A549 (cell line): ENCODE results near the gene PDXP. TPM values are rescaled to one million over a fixed set of nuclear protein-coding genes. Genes with fewer than 3 reads are reported as not detected.

ENCODE experiments used
- ATAC-seq, 2 experiments: fragments of 200-7000 bp in 1 of 2; fragments of >200 bp in 1 of 2; cut with Nextera tagmentation in 1 of 2; cut with Tn5 transposase in 1 of 2; 3 replicates each; pipeline versions ENCODE4 v1.8.0 to v1.9.1; 2018 to 2020; ENCODE audit warnings: mild to moderate bottlenecking in 1 of 2, moderate library complexity in 1 of 2
- CTCF ChIA-PET: fragments of 300-600 bp; sonication (Branson Sonifier 250); formaldehyde crosslinking; extraction: SDS; loops from one replicate; lab custom pipeline; 2021; ENCODE audit warnings: antibody characterized with exemption, inconsistent platforms; lab: Yijun Ruan, JAX
- POLR2A ChIA-PET: fragments of 350-600 bp; formaldehyde crosslinking; extraction: SDS; loops from one replicate; lab custom pipeline; 2021; ENCODE audit warnings: antibody characterized with exemption, inconsistent platforms; lab: Yijun Ruan, JAX
- DNase-seq, 2 experiments: peaks; one replicate each; pipeline versions ENCODE4 v3.0.0 to v3.0.0-alpha.2; 2011 to 2016; ENCODE audit warnings: low read depth in 1 of 2, low spot score in 1 of 2
- FAIRE-seq: peaks from 2 replicates; lab custom pipeline; 2011; peaks lifted over from hg19 to GRCh38; lab: Jason Lieb, UNC
- H3K27ac ChIP-seq, 2 experiments: fragments of >200 bp; sonication (Bioruptor Twin); formaldehyde crosslinking; 3 replicates each; pipeline ENCODE4 v1.5.1; 2016 to 2017
- H3K4me1 ChIP-seq: fragments of >200 bp; sonication (Bioruptor Twin); formaldehyde crosslinking; 3 replicates; pipeline ENCODE4 v1.6.1; 2016
- H3K4me2 ChIP-seq: fragments of >200 bp; sonication (Bioruptor Twin); formaldehyde crosslinking; 3 replicates; pipeline ENCODE4 v1.6.1; 2016
- H3K4me3 ChIP-seq: fragments of >200 bp; sonication (Bioruptor Twin); formaldehyde crosslinking; 3 replicates; pipeline ENCODE4 v1.5.1; 2016
- H3K9me3 ChIP-seq: fragments of >200 bp; sonication (Bioruptor Twin); formaldehyde crosslinking; 3 replicates; pipeline ENCODE4 v1.6.1; 2016
- CEBPB ChIP-seq, 2 experiments: fragments of >200 bp in 1 of 2; sonication (Bioruptor Twin) in 1 of 2; formaldehyde crosslinking in 1 of 2; IDR thresholded peaks; 2 replicates each; pipeline ENCODE4 v1.6.1; 2012 to 2016
- CHD4 ChIP-seq: fragments of 200-600 bp; sonication (generic); IDR thresholded peaks from 2 replicates; pipeline ENCODE4 v1.6.1; 2016; ENCODE audit warnings: antibody characterized with exemption, mild to moderate bottlenecking, borderline replicate concordance
- CTCF ChIP-seq: fragments of >200 bp; sonication (Bioruptor Twin); formaldehyde crosslinking; IDR thresholded peaks from 3 replicates; pipeline ENCODE4 v1.5.1; 2016
- E2F6 ChIP-seq: IDR thresholded peaks from 2 replicates; pipeline ENCODE4 v1.6.1; 2012; ENCODE audit warnings: low read depth, borderline replicate concordance
- EHMT2 ChIP-seq: fragments of 200-600 bp; sonication (generic); IDR thresholded peaks from 2 replicates; pipeline ENCODE4 v1.6.1; 2016; ENCODE audit warnings: antibody characterized with exemption, low read depth, mild to moderate bottlenecking, moderate library complexity
- GATA3 ChIP-seq: IDR thresholded peaks from 2 replicates; pipeline ENCODE4 v1.6.1; 2012; ENCODE audit warnings: borderline replicate concordance
- HEYL ChIP-seq: fragments of 250-450 bp; sonication (Bioruptor Pico); IDR thresholded peaks from 2 replicates; pipeline ENCODE4 v1.8.0; 2021; ENCODE audit warnings: mild to moderate bottlenecking, moderate library complexity
- HOXA7 ChIP-seq: fragments of 250-450 bp; sonication (Bioruptor Pico); IDR thresholded peaks from 2 replicates; pipeline ENCODE4 v1.5.0; 2020; ENCODE audit warnings: mild to moderate bottlenecking, moderate library complexity
- HOXB5 ChIP-seq: fragments of 250-450 bp; sonication (Bioruptor Pico); IDR thresholded peaks from 2 replicates; pipeline ENCODE4 v1.5.0; 2020; ENCODE audit warnings: mild to moderate bottlenecking, moderate library complexity
- JUN ChIP-seq, 2 experiments: fragments of >200 bp; sonication (Bioruptor Twin); formaldehyde crosslinking; IDR thresholded peaks; 2 replicates in 1 of 2; 3 replicates in 1 of 2; pipeline ENCODE4 v1.6.1; 2016 to 2017
- MAFK ChIP-seq: fragments of 450-650 bp; IDR thresholded peaks from 2 replicates; pipeline ENCODE4 v1.6.1; 2014; ENCODE audit not compliant: partially characterized antibody
- NFE2L2 ChIP-seq: fragments of 150-350 bp; conservative IDR thresholded peaks from 2 replicates; pipeline ENCODE4 v1.6.1; 2014; ENCODE audit warnings: low read length
- NPAS2 ChIP-seq: fragments of 250-450 bp; sonication (Bioruptor Pico); IDR thresholded peaks from 2 replicates; pipeline ENCODE4 v1.8.0; 2022; ENCODE audit warnings: mild to moderate bottlenecking, moderate library complexity, borderline replicate concordance
- NR3C1 ChIP-seq: fragments of >200 bp; sonication (Bioruptor Twin); formaldehyde crosslinking; IDR thresholded peaks from 3 replicates; pipeline ENCODE4 v1.6.1; 2017
- RAD21 ChIP-seq, 2 experiments: fragments of >200 bp in 1 of 2; sonication (Bioruptor Twin) in 1 of 2; formaldehyde crosslinking in 1 of 2; IDR thresholded peaks in 1 of 2; conservative IDR thresholded peaks in 1 of 2; 2 replicates in 1 of 2; 3 replicates in 1 of 2; pipeline ENCODE4 v1.6.1; 2012 to 2018; ENCODE audit warnings: inconsistent platforms in 1 of 2
- RARB ChIP-seq: fragments of 250-450 bp; sonication (Bioruptor Pico); IDR thresholded peaks from 2 replicates; pipeline ENCODE4 v1.8.0; 2021; ENCODE audit warnings: mild to moderate bottlenecking, moderate library complexity
- RCOR1 ChIP-seq: fragments of 150-350 bp; IDR thresholded peaks from 2 replicates; pipeline ENCODE4 v1.6.1; 2014; ENCODE audit warnings: antibody characterized with exemption, low read length, low read depth
- REST ChIP-seq: fragments of 200-600 bp; sonication (generic); IDR thresholded peaks from 2 replicates; pipeline ENCODE4 v1.6.1; 2016; ENCODE audit warnings: antibody characterized with exemption, mild to moderate bottlenecking, moderate library complexity
- RFX5 ChIP-seq: fragments of 450-650 bp; IDR thresholded peaks from 2 replicates; pipeline ENCODE4 v1.7.1; 2014; ENCODE audit warnings: antibody characterized with exemption, mild to moderate bottlenecking, moderate library complexity
- RNF2 ChIP-seq: fragments of 200-600 bp; sonication (generic); IDR thresholded peaks from 2 replicates; pipeline ENCODE4 v1.6.1; 2016; ENCODE audit warnings: low read depth, mild to moderate bottlenecking, antibody characterized with exemption, moderate library complexity, borderline replicate concordance
- TP53 ChIP-seq: fragments of 250-450 bp; sonication (Bioruptor Pico); IDR thresholded peaks from 2 replicates; pipeline ENCODE4 v1.5.0; 2021; ENCODE audit warnings: mild to moderate bottlenecking, moderate library complexity
- WGBS: methylation state at CpG from one replicate; pipeline ENCODE4 v1.1.6; 2017; ENCODE audit errors: missing lambda C conversion rate; 5-methylcytosine and 5-hydroxymethylcytosine counted together
- polyA plus RNA-seq, 4 experiments: library from polyadenylated mRNA; depleted of rRNA in 3 of 4; stranded (reverse); fragments of >200 nt; fragmentation: RNase III in 1 of 4; extraction: RNeasy Plus Mini Kit Qiagen cat#74134 plus additional on column Dnase treatment in 1 of 4; gene quantifications; 2 replicates in 3 of 4; 3 replicates in 1 of 4; pipeline ENCODE4 v1.2.3, GENCODE V29; 2011 to 2017

PDXP gene
- polyA plus RNA-seq, 2 of the 4 experiments (the other 2 are of a cell fraction) = 11.5 to 13.1 TPM

GRCh38 chr22:37678372-37678771, 19.8 kb downstream of the PDXP start:
- Histone ChIP-seq H3K4me2 (no peak overlapping the region; the same call in 2 of the 3 replicates), H3K4me3 (no peak overlapping the region), H3K9me3 (no peaks in the 10 kb centered on the region), H3K27ac (peak overlapping the region in 1 of 2 experiments; percentile 97; a peak in 2 of 6 replicates), H3K4me1 (peaks cover 33% of the 10 kb centered on the region)
- no peak for DNase-seq
- TF ChIP-seq NR3C1 (no peak), NFE2L2 (no peak)
- no peak for ATAC-seq
- CTCF ChIA-PET = interaction anchor here (15.2 kb wide), 1 partner anchor 35 kb away, joined by 152 read pairs; no protein-coding TSS in a partner anchor
- 82% methylated on average over 18 of the region's 18 CpGs for WGBS
- FAIRE-seq = no peak
- POLR2A ChIA-PET = no interaction called here

- ChIA-PET CTCF (interaction anchor here (0.9 to 15.2 kb wide), 2 partner anchors 36 to 155 kb away, joined by 3 to 152 read pairs; no protein-coding TSS in a partner anchor), POLR2A (no interaction called here)
- WGBS = 92% methylated on average over 8 of the region's 8 CpGs
- Histone ChIP-seq H3K4me2 (no peak overlapping the region), H3K9me3 (no peaks in the 10 kb centered on the region), H3K27ac (no peak overlapping the region), H3K4me1 (peaks cover 31% of the 10 kb centered on the region), H3K4me3 (no peak overlapping the region)
- DNase-seq (no peak), FAIRE-seq (no peak), ATAC-seq (no peak)
- TF ChIP-seq MAFK (no peak), HOXA7 (no peak), E2F6 (no peak), NPAS2 (CRISPR knock-in tag) (no peak), HEYL (CRISPR knock-in tag) (no peak)
Observed at GRCh38 chr22:37679670-37680069, 21.1 kb downstream of the PDXP start.

GRCh38 chr22:37680191-37680851, 21.8 kb downstream of the PDXP start:
- H3K9me3 ChIP-seq = no peaks in the 10 kb centered on the region
- WGBS = 82% methylated on average over 6 of the region's 7 CpGs
- TF ChIP-seq CEBPB (IDR thresholded peaks at IDR 0.05) = no peak
- no peak for TF ChIP-seq RFX5
- TF ChIP-seq JUN (IDR thresholded peaks at IDR 0.05) = 0 out of 5 replicates have a peak, but pooled peaks of 1 of the 2 experiments have one; percentile 14
- TF ChIP-seq RAD21 (conservative IDR thresholded peaks at IDR 0.05 in 1 of 2, IDR thresholded peaks at IDR 0.05 in 1 of 2) = no peak
- no peak for TF ChIP-seq REST
- TF ChIP-seq HOXB5 = no peak
- TF ChIP-seq NR3C1 = no peak
- TF ChIP-seq, all 56 proteins: peak for 1
- Histone ChIP-seq H3K4me2 (no peak overlapping the region; the same call in 2 of the 3 replicates), H3K4me3 (no peak overlapping the region), H3K4me1 (peaks cover 29% of the 10 kb centered on the region), H3K27ac (peak overlapping the region in 1 of 2 experiments; percentile 77; a peak in 4 of 6 replicates)
- CTCF ChIA-PET = interaction anchor here (0.8 to 15.2 kb wide), 12 partner anchors 13 to 146 kb away, joined by 3 to 152 read pairs (median 8); partner anchors contain the start of gene PDXP
- DNase-seq (no peak), FAIRE-seq (no peak), ATAC-seq (no peak)
- POLR2A ChIA-PET = interaction anchor here (1.5 kb wide), 1 partner anchor 22 kb away, joined by 4 read pairs; the partner anchor contains the start of gene PDXP

- no peaks in the 10 kb centered on the region for H3K9me3 ChIP-seq
- peak overlapping the region; percentile 42 to 77 for H3K27ac ChIP-seq
- DNase-seq (no peak), FAIRE-seq (no peak), ATAC-seq (no peak; a peak in 2 of 6 replicates)
- CTCF ChIA-PET = interaction anchor here (0.5 to 15.2 kb wide), 29 partner anchors 10 to 145 kb away, joined by 3 to 152 read pairs (median 4); partner anchors contain the start of genes PDXP and TRIOBP
- WGBS = no CpG with 5 or more reads among the region's 2 CpGs
- peaks cover 29% of the 10 kb centered on the region for H3K4me1 ChIP-seq
- H3K4me3 ChIP-seq = no peak overlapping the region
- POLR2A ChIA-PET = interaction anchor here (1.5 to 1.8 kb wide), 2 partner anchors 22 to 38 kb away, joined by 4 to 9 read pairs; partner anchors contain the start of gene PDXP
- H3K4me2 ChIP-seq = peak overlapping the region; percentile 33
- no peak for TF ChIP-seq RCOR1
- TF ChIP-seq GATA3 = no peak
- TF ChIP-seq RNF2 = no peak
- TF ChIP-seq CTCF = no peak
- TF ChIP-seq EHMT2 = no peak
- TF ChIP-seq TP53 (CRISPR knock-in tag) = no peak
- no peak for TF ChIP-seq RFX5
- no peak for TF ChIP-seq MAFK
- TF ChIP-seq E2F6 = no peak
- TF ChIP-seq CHD4 = no peak
- TF ChIP-seq RARB (CRISPR knock-in tag) = no peak
Observed at GRCh38 chr22:37681001-37681424, 22.5 kb downstream of the PDXP start.
